Measurements from ENCODE around the gene PPWD1. TPM values are rescaled to one million over a fixed set of nuclear protein-coding genes. Genes with fewer than 3 reads are reported as not detected.
A peak's percentile ranks its signal among the peaks of the same experiment; 100 is the strongest.
"Not testable (repeated sequence)": the region's sequence is repeated elsewhere in the genome, so short reads cannot be mapped to it uniquely, and the experiment has no call there.

The PPWD1 gene
- total RNA-seq, 2 donors from 2014 or later = 58.1 to 62.4 TPM

DNA sequence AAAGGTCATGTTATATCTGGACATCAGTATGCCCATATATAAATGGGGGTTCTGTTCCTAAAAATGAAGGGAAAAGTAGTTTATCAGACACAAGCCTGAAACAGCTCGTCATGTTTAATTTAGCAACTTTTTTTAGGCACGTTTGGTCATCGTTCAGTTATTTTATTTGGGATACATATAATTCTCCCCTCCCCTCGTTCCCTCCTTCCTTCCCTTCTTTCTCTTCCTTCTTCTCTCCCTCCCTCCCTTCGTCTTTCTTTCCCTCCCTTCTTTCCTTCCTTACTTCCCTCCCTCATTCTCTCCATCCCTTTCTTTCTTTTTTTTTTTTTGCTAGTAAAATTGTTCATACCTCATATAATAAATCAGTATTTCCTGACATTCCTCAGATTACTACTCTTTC is 3.4 kb downstream of the PPWD1 start:
- peaks cover 57% of the 10 kb centered on the region for H3K4me1 Mint-ChIP-seq (ENCODE audit: low read depth)
- H3K4me3 Mint-ChIP-seq = peak overlapping the region in 1 of 2 donors; percentile 12
- DNase-seq (no peak), ATAC-seq (replicated peaks in 1 of 2) (no peak)
- no peaks in the 10 kb centered on the region for H3K27me3 Mint-ChIP-seq (ENCODE audit: low read depth)
- no peaks in the 10 kb centered on the region for H3K9me3 Mint-ChIP-seq
- peak overlapping the region; percentile 53 for H3K27ac Mint-ChIP-seq
- H3K36me3 Mint-ChIP-seq (ENCODE audit: insufficient read depth in 2 of 2) = peaks cover 6 to 12% of the 10 kb centered on the region in 2 donors

DNA sequence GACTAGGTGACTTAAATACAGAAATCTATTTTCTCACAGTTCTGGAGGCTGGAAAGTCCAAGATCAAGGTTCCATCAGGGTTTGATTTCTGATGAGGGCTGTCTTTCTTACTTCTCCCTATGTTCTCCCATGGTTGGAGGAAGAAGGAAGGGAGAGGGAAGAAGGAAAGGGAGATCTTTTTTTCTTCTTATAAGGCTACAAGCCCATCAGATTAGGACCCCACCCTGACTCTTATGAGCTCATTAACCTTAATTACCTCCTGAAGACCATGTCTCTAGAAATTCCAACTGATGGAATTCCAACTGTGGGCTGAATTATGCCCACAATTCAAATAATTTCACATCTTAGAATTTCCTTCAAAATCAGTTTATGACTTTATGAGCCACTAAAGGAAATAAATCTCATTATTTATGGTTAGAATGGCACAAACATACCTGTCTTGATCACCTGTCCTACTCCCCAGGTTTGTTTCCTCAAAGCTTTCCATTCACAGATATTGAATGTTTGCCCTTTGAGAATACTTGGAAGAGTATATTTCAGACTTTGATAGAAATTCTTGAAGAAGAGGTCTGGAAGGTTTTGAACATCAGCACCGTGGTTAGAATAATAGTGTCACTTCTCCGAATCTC is 7.6 kb downstream of the PPWD1 start:
- H3K36me3 Mint-ChIP-seq (ENCODE audit: insufficient read depth in 2 of 2) = peaks cover 1 to 13% of the 10 kb centered on the region in 2 donors
- ATAC-seq (replicated peaks in 1 of 2) = no peak

DNA sequence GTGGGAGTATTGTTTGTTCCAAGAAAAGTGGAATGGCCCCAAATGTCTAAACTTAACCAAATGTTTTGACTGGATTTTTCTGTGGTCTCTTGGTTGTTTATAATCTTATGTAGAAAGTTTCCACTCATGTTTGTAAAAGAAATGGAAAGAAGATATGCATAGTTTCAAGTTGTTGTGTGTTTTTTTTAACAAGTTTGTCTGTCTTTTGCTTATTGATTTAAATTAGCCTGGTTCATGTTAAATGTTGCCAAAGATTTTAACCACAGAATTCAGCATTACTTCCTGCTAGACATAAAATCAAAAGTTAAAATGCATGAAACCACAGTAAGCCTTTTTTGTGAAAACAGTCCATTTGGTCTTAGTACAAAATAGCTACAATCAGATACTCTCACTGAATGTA is 14.0 kb downstream of the PPWD1 start:
- Mint-ChIP-seq H3K36me3 (ENCODE audit: insufficient read depth in 2 of 2) (peaks cover 2 to 19% of the 10 kb centered on the region in 2 donors), H3K27ac (peak overlapping the region; percentile 89), H3K4me1 (ENCODE audit: low read depth) (peaks cover 12% of the 10 kb centered on the region)

More for the DNA sequence above, 7.6 kb downstream of the PPWD1 start:
- H3K27me3 Mint-ChIP-seq (ENCODE audit: low read depth) = no peaks in the 10 kb centered on the region
- H3K4me3 Mint-ChIP-seq = no peak overlapping the region
- H3K4me1 Mint-ChIP-seq (ENCODE audit: low read depth) = peaks cover 34% of the 10 kb centered on the region
- no peak for DNase-seq
- H3K9me3 Mint-ChIP-seq = no peaks in the 10 kb centered on the region
- peak overlapping the region; percentile 38 for H3K27ac Mint-ChIP-seq

DNA sequence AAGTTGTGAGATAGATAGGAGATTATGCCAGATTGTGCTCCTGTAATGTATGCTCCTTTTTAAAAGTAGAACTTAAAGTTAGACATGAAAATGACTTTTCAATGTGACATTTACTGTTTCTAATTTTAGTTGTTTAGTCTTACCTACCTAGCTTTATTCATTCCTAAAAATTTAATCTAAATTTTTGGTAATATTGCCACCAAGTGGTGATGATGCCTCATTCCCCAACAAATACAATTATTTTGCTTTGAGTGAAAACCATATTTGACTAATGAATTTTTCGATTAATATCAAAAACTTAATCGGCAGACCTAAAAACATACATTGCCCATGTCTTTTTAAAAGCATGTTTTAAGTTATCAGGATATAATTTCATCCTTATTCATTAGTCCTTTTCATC is 25.6 kb downstream of the PPWD1 start:
- Mint-ChIP-seq H3K4me3 (no peak overlapping the region), H3K9me3 (no peaks in the 10 kb centered on the region), H3K27ac (no peak overlapping the region), H3K27me3 (ENCODE audit: low read depth) (no peaks in the 10 kb centered on the region), H3K4me1 (ENCODE audit: low read depth) (no peaks in the 10 kb centered on the region), H3K36me3 (ENCODE audit: insufficient read depth in 2 of 2) (peaks cover 8 to 10% of the 10 kb centered on the region in 2 donors)
- DNase-seq = no peak
- ATAC-seq (replicated peaks in 1 of 2) = no peak

More for the DNA sequence above, 14.0 kb downstream of the PPWD1 start:
- ATAC-seq (replicated peaks in 1 of 2) (no peak), DNase-seq (no peak)
- no peaks in the 10 kb centered on the region for H3K9me3 Mint-ChIP-seq
- H3K27me3 Mint-ChIP-seq (ENCODE audit: low read depth) = no peaks in the 10 kb centered on the region
- no peak overlapping the region for H3K4me3 Mint-ChIP-seq

DNA sequence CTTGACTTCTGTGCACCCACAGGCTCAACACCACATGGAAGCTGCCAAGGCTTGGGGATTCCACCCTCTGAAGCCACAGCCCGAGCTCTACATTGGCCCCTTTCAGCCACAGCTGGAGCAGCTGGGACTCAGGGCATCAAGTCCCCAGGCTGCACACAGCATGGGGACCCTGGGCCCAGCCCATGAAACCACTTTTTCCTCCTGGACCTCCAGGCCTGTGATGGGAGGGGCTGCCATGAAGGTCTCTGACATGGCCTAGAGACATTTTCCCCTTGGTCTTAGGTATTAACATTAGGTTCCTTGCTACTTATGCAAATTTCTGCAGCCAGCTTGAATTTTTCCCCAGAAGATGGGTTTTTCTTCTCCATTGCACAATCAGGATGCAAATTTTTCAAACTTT is 38.7 kb downstream of the PPWD1 start:
- not testable (repeated sequence) for H3K27me3 Mint-ChIP-seq (ENCODE audit: low read depth); H3K27ac Mint-ChIP-seq; ATAC-seq (replicated peaks in 1 of 2); DNase-seq; H3K4me3 Mint-ChIP-seq; H3K4me1 Mint-ChIP-seq (ENCODE audit: low read depth)
- Mint-ChIP-seq H3K9me3 (peaks cover 5 to 14% of the 10 kb centered on the region in 2 donors), H3K36me3 (ENCODE audit: insufficient read depth in 2 of 2) (peaks cover 30 to 43% of the 10 kb centered on the region in 2 donors)

DNA sequence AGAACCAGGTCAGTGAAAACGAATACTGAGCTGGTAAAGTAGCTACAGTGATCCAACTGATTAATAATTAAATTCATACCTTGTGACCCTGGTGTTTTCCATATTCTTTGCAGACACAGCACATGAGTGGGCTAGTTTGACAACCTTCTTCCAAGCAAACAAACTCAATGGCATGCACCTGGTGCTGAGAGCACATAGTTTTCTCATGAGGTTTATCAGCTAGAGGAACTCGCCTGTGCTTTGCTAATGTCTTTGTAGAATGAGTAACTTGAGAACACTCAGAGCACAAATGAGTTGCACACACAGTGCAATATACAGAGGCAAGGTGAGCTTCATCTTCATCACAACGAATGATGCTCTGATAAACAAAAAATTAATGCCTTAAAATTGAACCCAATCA is 48.4 kb downstream of the PPWD1 start:
- peaks cover 13 to 19% of the 10 kb centered on the region in 2 donors for H3K36me3 Mint-ChIP-seq (ENCODE audit: insufficient read depth in 2 of 2)
- no peaks in the 10 kb centered on the region for H3K9me3 Mint-ChIP-seq
- H3K4me1 Mint-ChIP-seq (ENCODE audit: low read depth) = no peaks in the 10 kb centered on the region
- H3K27ac Mint-ChIP-seq = peak overlapping the region; percentile 40
- DNase-seq = no peak
- no peaks in the 10 kb centered on the region for H3K27me3 Mint-ChIP-seq (ENCODE audit: low read depth)
- no peak overlapping the region for H3K4me3 Mint-ChIP-seq
- no peak for ATAC-seq (replicated peaks in 1 of 2)

DNA sequence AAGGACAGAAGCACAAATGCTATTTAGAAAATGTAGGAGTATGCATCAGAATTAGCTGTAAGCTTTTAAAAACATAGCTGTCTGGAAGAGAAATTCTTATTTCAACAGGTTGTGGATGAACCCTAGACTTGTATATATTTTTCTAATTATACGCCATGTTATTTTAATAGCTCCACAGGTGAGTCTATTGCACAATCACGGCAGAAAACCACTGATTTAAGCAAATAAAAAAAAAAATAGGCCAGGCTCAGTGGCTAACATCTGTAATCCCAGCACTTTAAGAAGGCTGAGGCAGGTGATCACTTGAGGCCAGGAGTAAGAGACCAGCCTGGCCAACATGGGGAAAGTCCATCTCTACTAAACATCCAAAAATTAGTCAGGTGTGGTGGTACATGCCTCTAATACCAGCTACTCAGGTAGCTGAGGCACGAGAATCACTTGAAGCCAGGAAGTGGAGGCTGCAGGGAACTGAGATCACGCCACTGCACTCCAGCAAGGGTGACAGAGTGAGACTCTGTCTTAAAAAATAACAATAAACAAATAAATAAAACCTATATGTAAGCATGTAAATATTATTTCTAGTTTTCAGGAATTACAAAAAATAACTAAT is 49.3 kb downstream of the PPWD1 start:
- DNase-seq (no peak), ATAC-seq (replicated peaks in 1 of 2) (no peak)
- Mint-ChIP-seq H3K9me3 (no peaks in the 10 kb centered on the region), H3K36me3 (ENCODE audit: insufficient read depth in 2 of 2) (peaks cover 9 to 19% of the 10 kb centered on the region in 2 donors), H3K4me3 (no peak overlapping the region), H3K4me1 (ENCODE audit: low read depth) (no peaks in the 10 kb centered on the region), H3K27me3 (ENCODE audit: low read depth) (no peaks in the 10 kb centered on the region), H3K27ac (no peak overlapping the region)

DNA sequence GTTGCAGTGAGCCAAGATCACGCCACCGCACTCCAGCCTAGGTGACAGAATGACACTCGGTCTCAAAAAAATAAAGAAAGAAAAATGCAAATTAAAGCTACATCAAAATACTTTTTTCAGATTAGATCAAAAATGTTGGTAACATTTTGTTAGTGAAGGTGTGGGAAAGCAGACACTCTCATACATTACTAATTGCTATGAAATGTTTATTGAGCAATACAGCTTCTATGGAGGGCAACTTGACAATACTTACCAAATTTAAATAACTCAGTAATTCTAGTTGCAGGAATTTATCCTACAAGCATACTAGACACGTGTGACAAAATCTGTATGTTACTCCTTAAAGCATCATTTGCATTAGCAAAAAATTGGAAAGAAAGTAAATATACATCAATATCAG is 56.9 kb downstream of the PPWD1 start:
- Mint-ChIP-seq H3K27ac (no peak overlapping the region), H3K4me3 (no peak overlapping the region), H3K4me1 (ENCODE audit: low read depth) (peaks cover 22% of the 10 kb centered on the region)

DNA sequence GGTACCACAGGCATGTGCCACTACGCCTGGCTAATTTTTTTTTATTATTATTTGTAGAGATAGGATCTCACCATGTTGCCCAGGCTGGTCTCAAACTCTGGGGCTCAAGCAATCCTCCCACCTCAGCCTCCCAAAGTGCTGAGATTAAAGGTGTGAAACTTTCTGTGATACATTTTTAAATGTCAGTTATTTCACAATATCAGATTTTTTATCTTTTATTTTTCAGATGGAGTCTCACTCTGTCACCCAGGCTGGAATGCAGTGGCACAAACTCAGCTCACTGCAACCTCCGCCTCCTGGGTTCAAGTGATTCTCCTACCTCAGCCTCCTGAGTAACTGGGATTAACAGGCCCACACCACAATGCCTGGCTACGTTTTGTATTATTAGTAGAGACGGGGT is 58.9 kb downstream of the PPWD1 start:
- DNase-seq; ATAC-seq (replicated peaks in 1 of 2); H3K27ac Mint-ChIP-seq; H3K27me3 Mint-ChIP-seq (ENCODE audit: low read depth); H3K36me3 Mint-ChIP-seq (ENCODE audit: insufficient read depth in 2 of 2); H3K9me3 Mint-ChIP-seq: not testable (repeated sequence)
- Mint-ChIP-seq H3K4me1 (ENCODE audit: low read depth) (peaks cover 34% of the 10 kb centered on the region), H3K4me3 (peak overlapping the region; percentile 97 to 100)

More for the DNA sequence above, 56.9 kb downstream of the PPWD1 start:
- ATAC-seq (replicated peaks in 1 of 2) (no peak), DNase-seq (no peak)
- H3K9me3 Mint-ChIP-seq = no peaks in the 10 kb centered on the region
- H3K27me3 Mint-ChIP-seq (ENCODE audit: low read depth) = no peaks in the 10 kb centered on the region
- H3K36me3 Mint-ChIP-seq (ENCODE audit: insufficient read depth in 2 of 2) = peaks cover 2 to 3% of the 10 kb centered on the region in 2 donors

DNA sequence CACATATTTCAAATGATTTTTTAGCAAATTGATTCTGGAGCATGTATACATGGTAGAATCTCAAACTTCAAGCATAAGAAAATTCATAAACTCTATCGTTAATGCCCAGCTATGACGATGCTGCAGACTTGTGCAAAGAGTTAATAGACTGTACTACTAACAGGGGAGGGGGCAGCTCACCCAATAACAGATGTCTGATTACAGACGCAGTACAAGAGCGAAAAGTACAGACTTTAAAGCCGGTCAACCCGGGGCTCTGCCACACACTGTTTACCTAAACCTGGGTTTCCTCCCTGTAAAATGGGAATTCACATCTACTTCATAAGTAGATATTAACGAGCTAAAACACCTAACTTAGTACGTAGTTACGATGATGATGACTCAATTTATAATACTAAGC is 60.4 kb downstream of the PPWD1 start:
- H3K4me1 Mint-ChIP-seq (ENCODE audit: low read depth) = peaks cover 36% of the 10 kb centered on the region
- no peaks in the 10 kb centered on the region for H3K27me3 Mint-ChIP-seq (ENCODE audit: low read depth)
- H3K9me3 Mint-ChIP-seq = no peaks in the 10 kb centered on the region
- peaks cover 5% of the 10 kb centered on the region in 2 donors for H3K36me3 Mint-ChIP-seq (ENCODE audit: insufficient read depth in 2 of 2)
- no peak for ATAC-seq (replicated peaks in 1 of 2)
- DNase-seq = no peak
- H3K4me3 Mint-ChIP-seq = peak overlapping the region; percentile 97 to 100
- peak overlapping the region; percentile 98 for H3K27ac Mint-ChIP-seq

DNA sequence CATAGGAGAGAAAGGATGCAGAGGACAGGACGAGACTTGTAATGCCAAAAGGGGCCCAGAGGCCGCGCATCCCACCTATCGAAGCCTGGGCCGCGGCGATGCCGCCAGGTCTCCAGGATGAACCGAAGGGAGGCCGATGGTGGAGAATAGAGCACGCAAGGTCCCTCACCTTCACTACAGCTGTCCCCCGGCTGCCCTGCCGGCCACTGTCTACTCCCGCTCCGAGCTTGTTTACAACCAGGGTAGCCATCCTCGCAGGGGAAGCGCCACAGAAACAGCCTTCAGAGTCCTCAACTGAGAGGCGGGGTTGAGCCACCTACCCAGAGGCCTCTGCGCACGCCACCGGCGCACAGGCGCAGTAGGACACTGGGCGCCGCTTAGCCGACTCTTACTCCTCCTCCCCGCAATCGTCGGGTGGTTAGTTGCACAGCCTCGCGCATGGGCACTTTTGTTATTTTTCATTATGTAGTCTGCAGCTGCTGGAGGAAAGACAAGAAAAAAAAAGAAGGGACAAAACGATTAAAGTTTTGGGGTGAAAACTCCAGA is 61.0 kb downstream of the PPWD1 start, which contains the start of gene TRIM23:
TSS of gene TRIM23 (minus strand) at position 309 of the 546 bp plus-strand sequence. CDS start at position 250, 59 bp downstream.
- DNase-seq = peak; percentile 90 to 94
- Mint-ChIP-seq H3K4me3 (peak within 1 kb of the TSS; percentile 97 to 100), H3K27me3 (ENCODE audit: low read depth) (no peaks in the 10 kb centered on the region), H3K27ac (peak within 1 kb of the TSS; percentile 98), H3K4me1 (ENCODE audit: low read depth) (peaks cover 36% of the 10 kb centered on the region), H3K9me3 (no peaks in the 10 kb centered on the region), H3K36me3 (ENCODE audit: insufficient read depth in 2 of 2) (peaks cover 5% of the 10 kb centered on the region in 2 donors)
- ATAC-seq (replicated peaks in 1 of 2) = peak; percentile 96 to 97

DNA sequence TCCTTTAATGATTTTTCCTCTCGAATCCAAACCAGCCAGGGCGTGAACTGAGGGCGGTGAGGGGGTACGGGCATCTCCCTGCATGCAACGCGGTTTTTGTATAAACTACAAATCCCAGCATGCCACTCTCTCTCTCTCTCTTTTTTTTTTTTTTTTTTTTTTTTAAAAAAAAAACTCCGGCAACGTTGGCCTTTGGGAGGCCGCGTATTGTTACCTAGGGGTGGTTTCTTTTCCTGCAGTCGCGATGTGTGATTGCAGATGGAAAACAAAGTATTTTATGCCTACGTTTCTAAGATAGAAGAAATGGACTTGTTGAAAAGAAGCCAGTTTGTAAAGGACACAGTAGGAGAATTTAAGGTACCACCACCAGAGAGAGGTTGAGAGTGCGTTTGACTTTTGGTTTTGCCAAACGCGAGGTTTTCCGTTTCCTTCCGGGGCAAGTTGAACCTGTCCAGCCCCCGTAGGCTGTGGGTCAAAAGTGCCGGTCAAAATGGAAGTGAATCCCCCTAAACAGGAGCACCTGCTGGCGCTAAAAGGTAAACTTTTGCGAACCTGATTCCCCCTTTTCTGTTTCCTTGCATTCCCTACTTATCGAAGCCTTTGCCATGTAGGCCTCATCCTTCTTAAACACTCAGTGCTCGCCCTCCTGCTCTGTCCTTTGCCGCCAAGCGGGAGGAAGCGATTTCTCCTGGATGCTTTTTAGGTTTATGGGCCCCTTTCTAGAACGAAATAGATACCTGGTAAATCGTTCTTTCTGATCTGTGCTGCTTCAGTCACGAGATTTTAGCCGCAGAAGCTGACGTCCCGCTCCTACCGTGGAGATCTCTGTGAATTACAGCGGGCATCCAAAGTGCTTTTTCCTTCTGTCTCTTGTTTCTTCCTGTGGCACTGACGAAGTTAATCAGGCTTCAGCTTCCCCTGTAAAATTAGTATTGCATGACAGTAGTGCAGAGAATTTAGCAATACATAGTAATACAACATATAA is 61.8 kb downstream of the PPWD1 start, which contains the start of the genes SHLD3 and TRAPPC13:
TSS of gene SHLD3 (plus strand) at position 457 of the 985 bp plus-strand sequence. CDS start 4,561 bp downstream, outside the sequence.
TSS of gene TRAPPC13 (plus strand) at position 457 of the 985 bp plus-strand sequence. CDS start at position 491, 34 bp downstream.
- DNase-seq (peak; percentile 80 to 85), ATAC-seq (replicated peaks in 1 of 2) (peak; percentile 80 to 81)
- Mint-ChIP-seq H3K4me1 (ENCODE audit: low read depth) (peaks cover 42% of the 10 kb centered on the region), H3K9me3 (no peaks in the 10 kb centered on the region), H3K4me3 (peak within 1 kb of the TSS; percentile 97 to 100), H3K27ac (peak within 1 kb of the TSS; percentile 98), H3K36me3 (ENCODE audit: insufficient read depth in 2 of 2) (peaks cover 7 to 9% of the 10 kb centered on the region in 2 donors), H3K27me3 (ENCODE audit: low read depth) (no peaks in the 10 kb centered on the region)
